Vagina (tissue), 2 donors: ENCODE measurements around the gene SLC51A. TPM values are rescaled to one million over a fixed set of nuclear protein-coding genes. Genes with fewer than 3 reads are reported as not detected.

ENCODE experiments used
- DNase-seq, 2 donors: peaks; one replicate each; pipeline ENCODE4 v3.0.0-alpha.2; 2017; ENCODE audit errors: extremely low spot score in 2 of 2
- H3K27ac ChIP-seq: fragments of 200-600 bp; sonication (generic); one replicate; pipeline ENCODE4 v1.5.1; 2019
- H3K27me3 ChIP-seq: fragments of 200-600 bp; sonication (generic); one replicate; pipeline ENCODE4 v1.5.1; 2019
- H3K36me3 ChIP-seq, 2 donors: fragments of 200-600 bp; sonication (generic); one replicate each; pipeline ENCODE4 v1.5.1; 2017 to 2019
- H3K4me1 ChIP-seq: fragments of 200-600 bp; sonication (generic); one replicate; pipeline ENCODE4 v1.5.1; 2019
- H3K4me3 ChIP-seq, 2 donors: fragments of 200-600 bp; sonication (generic); 1 replicate in 1 of 2; 2 replicates in 1 of 2; pipeline ENCODE4 v1.5.1; 2016 to 2019
- H3K9me3 ChIP-seq: fragments of 200-600 bp; sonication (generic); one replicate; pipeline ENCODE4 v1.5.1; 2019
- CTCF ChIP-seq, 3 experiments: fragments of 450-650 bp in 2 of 3; fragments of 200-600 bp in 1 of 3; sonication (generic) in 1 of 3; IDR thresholded peaks; one replicate each; pipeline ENCODE4 v1.5.1; 2017 to 2019; ENCODE audit warnings: antibody characterized with exemption in 3 of 3, mild to moderate bottlenecking in 2 of 3, moderate library complexity in 2 of 3
- POLR2A ChIP-seq, 2 donors: fragments of 450-650 bp; IDR thresholded peaks; one replicate each; pipeline ENCODE4 v1.6.1; 2017; ENCODE audit warnings: antibody characterized with exemption in 2 of 2, mild to moderate bottlenecking in 2 of 2, moderate library complexity in 2 of 2
- POLR2AphosphoS5 ChIP-seq, 2 donors: sonication (generic); formaldehyde crosslinking; IDR thresholded peaks; one replicate each; pipeline ENCODE4 v1.9.0; 2017; ENCODE audit warnings: antibody characterized with exemption in 2 of 2, mild to moderate bottlenecking in 2 of 2, low read depth in 1 of 2; ENCODE audit not compliant: insufficient read depth in 1 of 2
- intact Hi-C: fragments of 100-400 bp; cut with DNase I; formaldehyde crosslinking; loops from one replicate; pipeline ENCODE4 v1.15.1; 2023
- total RNA-seq: library from RNA; depleted of rRNA; stranded (reverse); fragments of >200 nt; gene quantifications from one replicate; pipeline ENCODE4 v1.2.3, GENCODE V29; 2016

SLC51A gene
- total RNA-seq, 1 donor from 2014 or later = 1.2 TPM

GRCh38 chr3:196220991-196221390 lies 4.7 kb downstream of the SLC51A start:
- intact Hi-C loops = no loop called here
- TF ChIP-seq POLR2AphosphoS5 (IDR thresholded peaks at IDR 0.05; ENCODE audit: insufficient read depth in 1 of 2, low read depth in 1 of 2) (no peak), CTCF (IDR thresholded peaks at IDR 0.05) (no peak), POLR2A (IDR thresholded peaks at IDR 0.05) (no peak)
- H3K27me3 ChIP-seq = no peaks in the 10 kb centered on the region
- H3K36me3 ChIP-seq = no peaks in the 10 kb centered on the region
- H3K4me1 ChIP-seq = no peaks in the 10 kb centered on the region
- no peak overlapping the region for H3K4me3 ChIP-seq
- no peaks in the 10 kb centered on the region for H3K9me3 ChIP-seq
- H3K27ac ChIP-seq = no peak overlapping the region
- no peak for DNase-seq

GRCh38 chr3:196222876-196223595 lies 6.7 kb downstream of the SLC51A start:
- Histone ChIP-seq H3K4me3 (no peak overlapping the region), H3K4me1 (no peaks in the 10 kb centered on the region), H3K27me3 (no peaks in the 10 kb centered on the region), H3K9me3 (no peaks in the 10 kb centered on the region), H3K36me3 (no peaks in the 10 kb centered on the region), H3K27ac (no peak overlapping the region)
- no peak for DNase-seq
- intact Hi-C loops = no loop called here
- TF ChIP-seq POLR2AphosphoS5 (IDR thresholded peaks at IDR 0.05; ENCODE audit: insufficient read depth in 1 of 2, low read depth in 1 of 2) (no peak), CTCF (IDR thresholded peaks at IDR 0.05) (no peak), POLR2A (IDR thresholded peaks at IDR 0.05) (no peak)

- Histone ChIP-seq H3K9me3 (no peaks in the 10 kb centered on the region), H3K27me3 (no peaks in the 10 kb centered on the region), H3K36me3 (no peaks in the 10 kb centered on the region), H3K4me1 (no peaks in the 10 kb centered on the region), H3K4me3 (no peak overlapping the region), H3K27ac (no peak overlapping the region)
- TF ChIP-seq POLR2A (IDR thresholded peaks at IDR 0.05) (no peak), POLR2AphosphoS5 (IDR thresholded peaks at IDR 0.05; ENCODE audit: insufficient read depth in 1 of 2, low read depth in 1 of 2) (no peak), CTCF (IDR thresholded peaks at IDR 0.05) (no peak)
- DNase-seq = no peak
- intact Hi-C loops = no loop called here
These were observed 8.8 kb downstream of the SLC51A start for GRCh38 chr3:196225086-196225485.

- intact Hi-C loops = no loop called here
- Histone ChIP-seq H3K27ac (no peak overlapping the region), H3K4me3 (no peak overlapping the region), H3K4me1 (no peaks in the 10 kb centered on the region), H3K36me3 (no peaks in the 10 kb centered on the region), H3K9me3 (no peaks in the 10 kb centered on the region), H3K27me3 (no peaks in the 10 kb centered on the region)
- no peak for TF ChIP-seq POLR2AphosphoS5 (IDR thresholded peaks at IDR 0.05; ENCODE audit: insufficient read depth in 1 of 2, low read depth in 1 of 2)
- TF ChIP-seq CTCF (IDR thresholded peaks at IDR 0.05) = no peak
- no peak for TF ChIP-seq POLR2A (IDR thresholded peaks at IDR 0.05)
- no peak for DNase-seq
These were observed 9.5 kb downstream of the SLC51A start for GRCh38 chr3:196225763-196226364.

GRCh38 chr3:196227121-196227561 lies 10.8 kb downstream of the SLC51A start:
- no peaks in the 10 kb centered on the region for H3K27me3 ChIP-seq
- DNase-seq = no peak
- intact Hi-C loops = no loop called here
- TF ChIP-seq POLR2A (IDR thresholded peaks at IDR 0.05) (no peak), CTCF (IDR thresholded peaks at IDR 0.05) (no peak), POLR2AphosphoS5 (IDR thresholded peaks at IDR 0.05; ENCODE audit: insufficient read depth in 1 of 2, low read depth in 1 of 2) (no peak)
- no peaks in the 10 kb centered on the region for H3K36me3 ChIP-seq
- no peak overlapping the region for H3K27ac ChIP-seq
- H3K9me3 ChIP-seq = no peaks in the 10 kb centered on the region
- H3K4me3 ChIP-seq = no peak overlapping the region
- H3K4me1 ChIP-seq = no peaks in the 10 kb centered on the region
